Measurements from ENCODE around the gene MT1B. TPM values are rescaled to one million over a fixed set of nuclear protein-coding genes. Genes with fewer than 3 reads are reported as not detected.

MT1B gene
- total and polyA plus RNA-seq, 2 of the 13 experiments (the other 11 are each of a cell fraction or from before 2014, with no cell fraction given) = 0.89 TPM; not detected in 1

DNA sequence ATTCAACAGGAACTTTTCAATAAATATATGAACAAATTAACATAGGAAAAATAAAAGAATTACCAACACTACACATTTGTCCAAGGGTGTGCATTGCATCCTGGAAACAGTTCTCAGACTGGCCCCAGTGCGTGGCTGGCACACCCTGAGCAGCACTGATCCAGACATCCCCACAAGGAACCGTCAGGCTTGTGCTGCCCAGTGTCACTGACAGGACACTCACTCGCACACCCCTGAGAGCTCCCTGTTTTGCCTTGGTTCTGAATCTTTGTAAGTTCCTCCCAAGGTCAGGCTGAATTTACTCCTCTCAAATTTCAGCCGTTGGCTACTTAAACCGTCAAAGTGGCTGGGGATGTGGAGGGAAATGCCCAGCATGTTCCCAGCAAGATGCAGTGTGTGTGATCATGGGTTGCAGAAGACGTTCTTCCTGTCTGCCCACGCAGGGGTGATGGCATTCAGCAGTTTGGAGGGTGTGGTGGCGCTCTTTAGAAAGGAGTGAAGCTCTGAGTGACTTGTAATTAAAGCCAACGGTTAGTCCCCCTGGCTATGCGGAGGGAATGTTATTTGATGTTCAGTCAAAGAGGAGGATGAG lies 41.6 kb upstream of the MT1B start (continued):
- TF ChIP-seq ATF7 (IDR thresholded peaks at IDR 0.05) (no peak), ATF7 (CRISPR knock-in tag; IDR thresholded peaks at IDR 0.05) (peak; percentile 76; the same call in 1 of the 2 replicates), ZNF530 (CRISPR knock-in tag; IDR thresholded peaks at IDR 0.05; ENCODE audit: low read depth) (no peak), ZNF225 (CRISPR knock-in tag; IDR thresholded peaks at IDR 0.05) (no peak), JUNB (CRISPR knock-in tag; IDR thresholded peaks at IDR 0.05; ENCODE audit: borderline replicate concordance) (no peak), ZNF792 (CRISPR knock-in tag; IDR thresholded peaks at IDR 0.05) (no peak), ZFP62 (CRISPR knock-in tag; IDR thresholded peaks at IDR 0.05) (no peak), IRX3 (CRISPR knock-in tag; IDR thresholded peaks at IDR 0.05; ENCODE audit: borderline replicate concordance, low read depth) (no peak), ZNF543 (CRISPR knock-in tag; IDR thresholded peaks at IDR 0.05) (no peak; the same call in 1 of the 2 replicates), ZSCAN9 (CRISPR knock-in tag; IDR thresholded peaks at IDR 0.05; ENCODE audit: borderline replicate concordance) (no peak), SOX13 (IDR thresholded peaks at IDR 0.05) (no peak), SOX13 (CRISPR knock-in tag; conservative IDR thresholded peaks at IDR 0.05 in 1 of 2, IDR thresholded peaks at IDR 0.05 in 1 of 2) (no peak), TEAD3 (CRISPR knock-in tag; optimal IDR thresholded peaks at IDR 0.05; ENCODE audit: borderline replicate concordance) (peak; percentile 9), ZSCAN22 (CRISPR knock-in tag; IDR thresholded peaks at IDR 0.05) (0 out of 2 replicates have a peak, but pooled peaks have one; percentile 21), ZNF724P (CRISPR knock-in tag; IDR thresholded peaks at IDR 0.05; ENCODE audit: borderline replicate concordance) (peak; percentile 75; the same call in 1 of the 2 replicates), ESRRA (CRISPR knock-in tag; IDR thresholded peaks at IDR 0.05; ENCODE audit: low read depth) (no peak), SMAD3 (CRISPR knock-in tag; IDR thresholded peaks at IDR 0.05) (no peak), ZNF652 (CRISPR knock-in tag; IDR thresholded peaks at IDR 0.05; ENCODE audit: borderline replicate concordance, low read depth) (no peak), ZNF550 (CRISPR knock-in tag; IDR thresholded peaks at IDR 0.05; ENCODE audit: borderline replicate concordance) (no peak), BRCA1 (CRISPR knock-in tag; IDR thresholded peaks at IDR 0.05) (no peak)
- TF ChIP-seq, protein P1, sequence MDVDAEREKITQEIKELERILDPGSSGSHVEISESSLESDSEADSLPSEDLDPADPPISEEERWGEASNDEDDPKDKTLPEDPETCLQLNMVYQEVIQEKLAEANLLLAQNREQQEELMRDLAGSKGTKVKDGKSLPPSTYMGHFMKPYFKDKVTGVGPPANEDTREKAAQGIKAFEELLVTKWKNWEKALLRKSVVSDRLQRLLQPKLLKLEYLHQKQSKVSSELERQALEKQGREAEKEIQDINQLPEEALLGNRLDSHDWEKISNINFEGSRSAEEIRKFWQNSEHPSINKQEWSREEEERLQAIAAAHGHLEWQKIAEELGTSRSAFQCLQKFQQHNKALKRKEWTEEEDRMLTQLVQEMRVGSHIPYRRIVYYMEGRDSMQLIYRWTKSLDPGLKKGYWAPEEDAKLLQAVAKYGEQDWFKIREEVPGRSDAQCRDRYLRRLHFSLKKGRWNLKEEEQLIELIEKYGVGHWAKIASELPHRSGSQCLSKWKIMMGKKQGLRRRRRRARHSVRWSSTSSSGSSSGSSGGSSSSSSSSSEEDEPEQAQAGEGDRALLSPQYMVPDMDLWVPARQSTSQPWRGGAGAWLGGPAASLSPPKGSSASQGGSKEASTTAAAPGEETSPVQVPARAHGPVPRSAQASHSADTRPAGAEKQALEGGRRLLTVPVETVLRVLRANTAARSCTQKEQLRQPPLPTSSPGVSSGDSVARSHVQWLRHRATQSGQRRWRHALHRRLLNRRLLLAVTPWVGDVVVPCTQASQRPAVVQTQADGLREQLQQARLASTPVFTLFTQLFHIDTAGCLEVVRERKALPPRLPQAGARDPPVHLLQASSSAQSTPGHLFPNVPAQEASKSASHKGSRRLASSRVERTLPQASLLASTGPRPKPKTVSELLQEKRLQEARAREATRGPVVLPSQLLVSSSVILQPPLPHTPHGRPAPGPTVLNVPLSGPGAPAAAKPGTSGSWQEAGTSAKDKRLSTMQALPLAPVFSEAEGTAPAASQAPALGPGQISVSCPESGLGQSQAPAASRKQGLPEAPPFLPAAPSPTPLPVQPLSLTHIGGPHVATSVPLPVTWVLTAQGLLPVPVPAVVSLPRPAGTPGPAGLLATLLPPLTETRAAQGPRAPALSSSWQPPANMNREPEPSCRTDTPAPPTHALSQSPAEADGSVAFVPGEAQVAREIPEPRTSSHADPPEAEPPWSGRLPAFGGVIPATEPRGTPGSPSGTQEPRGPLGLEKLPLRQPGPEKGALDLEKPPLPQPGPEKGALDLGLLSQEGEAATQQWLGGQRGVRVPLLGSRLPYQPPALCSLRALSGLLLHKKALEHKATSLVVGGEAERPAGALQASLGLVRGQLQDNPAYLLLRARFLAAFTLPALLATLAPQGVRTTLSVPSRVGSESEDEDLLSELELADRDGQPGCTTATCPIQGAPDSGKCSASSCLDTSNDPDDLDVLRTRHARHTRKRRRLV (CRISPR knock-in tag; IDR thresholded peaks at IDR 0.05) = no peak
- TF ChIP-seq, protein P2, sequence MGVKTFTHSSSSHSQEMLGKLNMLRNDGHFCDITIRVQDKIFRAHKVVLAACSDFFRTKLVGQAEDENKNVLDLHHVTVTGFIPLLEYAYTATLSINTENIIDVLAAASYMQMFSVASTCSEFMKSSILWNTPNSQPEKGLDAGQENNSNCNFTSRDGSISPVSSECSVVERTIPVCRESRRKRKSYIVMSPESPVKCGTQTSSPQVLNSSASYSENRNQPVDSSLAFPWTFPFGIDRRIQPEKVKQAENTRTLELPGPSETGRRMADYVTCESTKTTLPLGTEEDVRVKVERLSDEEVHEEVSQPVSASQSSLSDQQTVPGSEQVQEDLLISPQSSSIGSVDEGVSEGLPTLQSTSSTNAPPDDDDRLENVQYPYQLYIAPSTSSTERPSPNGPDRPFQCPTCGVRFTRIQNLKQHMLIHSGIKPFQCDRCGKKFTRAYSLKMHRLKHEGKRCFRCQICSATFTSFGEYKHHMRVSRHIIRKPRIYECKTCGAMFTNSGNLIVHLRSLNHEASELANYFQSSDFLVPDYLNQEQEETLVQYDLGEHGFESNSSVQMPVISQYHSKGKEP (CRISPR knock-in tag; IDR thresholded peaks at IDR 0.05) = no peak
- TF ChIP-seq, protein P3, sequence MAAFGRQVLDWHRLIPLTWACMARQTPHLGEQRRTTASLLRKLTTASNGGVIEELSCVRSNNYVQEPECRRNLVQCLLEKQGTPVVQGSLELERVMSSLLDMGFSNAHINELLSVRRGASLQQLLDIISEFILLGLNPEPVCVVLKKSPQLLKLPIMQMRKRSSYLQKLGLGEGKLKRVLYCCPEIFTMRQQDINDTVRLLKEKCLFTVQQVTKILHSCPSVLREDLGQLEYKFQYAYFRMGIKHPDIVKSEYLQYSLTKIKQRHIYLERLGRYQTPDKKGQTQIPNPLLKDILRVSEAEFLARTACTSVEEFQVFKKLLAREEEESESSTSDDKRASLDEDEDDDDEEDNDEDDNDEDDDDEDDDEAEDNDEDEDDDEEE (CRISPR knock-in tag; IDR thresholded peaks at IDR 0.05) = no peak
- TF ChIP-seq, protein P4, sequence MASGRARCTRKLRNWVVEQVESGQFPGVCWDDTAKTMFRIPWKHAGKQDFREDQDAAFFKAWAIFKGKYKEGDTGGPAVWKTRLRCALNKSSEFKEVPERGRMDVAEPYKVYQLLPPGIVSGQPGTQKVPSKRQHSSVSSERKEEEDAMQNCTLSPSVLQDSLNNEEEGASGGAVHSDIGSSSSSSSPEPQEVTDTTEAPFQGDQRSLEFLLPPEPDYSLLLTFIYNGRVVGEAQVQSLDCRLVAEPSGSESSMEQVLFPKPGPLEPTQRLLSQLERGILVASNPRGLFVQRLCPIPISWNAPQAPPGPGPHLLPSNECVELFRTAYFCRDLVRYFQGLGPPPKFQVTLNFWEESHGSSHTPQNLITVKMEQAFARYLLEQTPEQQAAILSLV (CRISPR knock-in tag; IDR thresholded peaks at IDR 0.05; ENCODE audit: borderline replicate concordance) = peak; percentile 64; the same call in 1 of the 2 replicates
